ENCODE results near the gene HARS1.

- TF ChIP-seq CTCF (conservative IDR thresholded peaks at IDR 0.05; ENCODE audit: low read length) = no peak
- no peak for TF ChIP-seq EZH2phosphoT487 (IDR thresholded peaks at IDR 0.05; ENCODE audit: borderline replicate concordance, low read depth, low read length)
These were observed 57.7 kb downstream of the HARS1 start for GRCh38 chr5:140633501-140633900.
